Measurements from ENCODE around the gene SCP2.

Gene SCP2

DNA sequence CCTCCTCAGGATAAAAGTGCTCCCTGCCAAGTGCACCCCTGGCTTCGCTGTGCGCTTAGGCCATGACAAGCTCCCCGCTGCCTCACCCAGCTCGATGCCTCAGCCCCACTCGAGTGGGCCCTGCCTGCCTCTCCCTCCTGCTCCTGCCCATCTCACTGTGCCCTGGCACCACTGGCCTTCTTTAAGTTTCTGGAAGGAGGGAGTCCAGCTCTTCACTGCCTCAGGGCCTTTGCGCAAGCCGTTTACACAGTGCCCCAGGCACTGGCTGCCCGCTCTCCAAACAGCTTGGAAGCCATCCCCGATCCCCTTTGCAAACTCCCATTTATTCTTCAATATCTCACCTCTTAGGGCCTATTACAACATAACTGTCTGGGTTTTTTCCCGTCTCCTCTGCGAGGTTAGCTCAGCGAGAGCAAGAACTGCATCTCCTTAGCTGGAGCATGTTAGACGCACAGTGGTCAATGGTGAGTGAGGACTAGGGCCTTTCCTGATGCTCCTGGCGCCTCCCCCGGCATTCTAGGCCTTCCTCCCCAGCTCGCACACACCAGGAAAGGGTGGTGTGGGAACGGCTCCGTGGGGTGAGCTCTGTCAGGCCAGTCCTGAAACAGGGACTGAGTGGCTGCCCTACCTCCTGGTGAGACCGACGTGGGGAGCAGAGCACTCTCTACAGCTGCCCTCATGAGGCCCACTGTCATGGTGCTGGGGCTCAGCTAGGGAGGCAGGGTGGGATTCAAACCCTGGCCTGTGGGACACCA, 166.9 kb downstream of the SCP2 start:
- DNase-seq (ENCODE audit: extremely low read depth in 1 of 2, low read depth in 1 of 2) = no peak

DNA sequence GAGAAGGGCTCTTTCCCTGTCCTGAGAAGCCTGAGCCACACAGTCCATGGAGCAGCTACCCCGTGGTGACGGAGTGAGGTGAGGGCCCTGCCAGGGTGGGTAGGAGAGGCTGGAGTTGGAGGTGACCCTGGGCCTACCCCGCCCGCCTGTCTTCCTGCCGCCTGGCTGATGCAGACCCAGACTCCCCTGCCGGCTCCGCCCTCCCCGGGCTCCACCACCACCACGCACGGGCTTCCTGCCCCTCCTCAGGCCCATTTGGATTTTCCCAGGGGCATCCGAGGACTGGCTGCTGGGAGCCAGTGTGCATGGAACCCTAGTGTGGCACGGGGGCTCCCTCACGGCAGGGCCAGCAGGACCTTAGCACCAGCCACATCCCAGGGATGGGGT, 167.4 kb downstream of the SCP2 start:
- DNase-seq (ENCODE audit: extremely low read depth in 1 of 2, low read depth in 1 of 2) = no peak

All from activated CD8-positive, alpha-beta memory T cell treated with anti-CD3 and anti-CD28 coated beads for 1 hour (primary cell).